Epithelial cell of proximal tubule (primary cell): ENCODE results near the gene SLMAP. TPM values are rescaled to one million over a fixed set of nuclear protein-coding genes. Genes with fewer than 3 reads are reported as not detected.
"Not testable (repeated sequence)": the region's sequence is repeated elsewhere in the genome, so short reads cannot be mapped to it uniquely, and the experiment has no call there.

Source experiments
- DNase-seq: peaks from one replicate; pipeline ENCODE4 v3.0.0-alpha.2; 2011; ENCODE audit warnings: low read depth
- H3K4me3 ChIP-seq: 2 replicates; pipeline ENCODE4 v1.5.1; 2011; ENCODE audit warnings: low read depth, mild to moderate bottlenecking, low read length
- total RNA-seq: library from RNA; depleted of rRNA; stranded (reverse); fragments of >200 nt; gene quantifications from 2 replicates; pipeline ENCODE4 v1.2.3, GENCODE V29; 2015
- TF ChIP-seq, protein P1 (sequence below): conservative IDR thresholded peaks from 2 replicates; pipeline ENCODE4 v1.5.1; 2012; ENCODE audit warnings: low read depth, mild to moderate bottlenecking, low read length

The SLMAP gene
- total RNA-seq, 1 donor from 2014 or later, result 55.1 TPM

DNA sequence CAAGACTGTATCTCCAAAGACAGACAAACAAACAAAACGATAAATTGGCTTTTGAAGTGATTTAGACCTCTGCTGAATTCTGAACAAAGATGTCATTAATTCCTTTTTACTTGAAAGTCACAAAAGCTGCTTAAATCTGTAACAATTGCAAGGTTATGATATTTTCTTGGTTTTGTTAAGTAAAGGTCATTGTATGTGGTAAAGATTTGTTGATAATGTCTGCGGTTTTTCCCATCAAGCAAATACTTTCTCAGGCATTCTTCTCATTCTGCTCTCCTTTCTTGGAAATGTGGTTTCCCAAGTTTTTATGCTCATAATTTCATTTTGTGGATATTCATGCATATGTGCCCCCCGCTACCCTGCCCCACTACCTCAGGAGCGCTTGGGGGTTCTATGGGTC is 116.5 kb downstream of the SLMAP start:
- no peak overlapping the region for H3K4me3 ChIP-seq
- TF ChIP-seq, protein P1, sequence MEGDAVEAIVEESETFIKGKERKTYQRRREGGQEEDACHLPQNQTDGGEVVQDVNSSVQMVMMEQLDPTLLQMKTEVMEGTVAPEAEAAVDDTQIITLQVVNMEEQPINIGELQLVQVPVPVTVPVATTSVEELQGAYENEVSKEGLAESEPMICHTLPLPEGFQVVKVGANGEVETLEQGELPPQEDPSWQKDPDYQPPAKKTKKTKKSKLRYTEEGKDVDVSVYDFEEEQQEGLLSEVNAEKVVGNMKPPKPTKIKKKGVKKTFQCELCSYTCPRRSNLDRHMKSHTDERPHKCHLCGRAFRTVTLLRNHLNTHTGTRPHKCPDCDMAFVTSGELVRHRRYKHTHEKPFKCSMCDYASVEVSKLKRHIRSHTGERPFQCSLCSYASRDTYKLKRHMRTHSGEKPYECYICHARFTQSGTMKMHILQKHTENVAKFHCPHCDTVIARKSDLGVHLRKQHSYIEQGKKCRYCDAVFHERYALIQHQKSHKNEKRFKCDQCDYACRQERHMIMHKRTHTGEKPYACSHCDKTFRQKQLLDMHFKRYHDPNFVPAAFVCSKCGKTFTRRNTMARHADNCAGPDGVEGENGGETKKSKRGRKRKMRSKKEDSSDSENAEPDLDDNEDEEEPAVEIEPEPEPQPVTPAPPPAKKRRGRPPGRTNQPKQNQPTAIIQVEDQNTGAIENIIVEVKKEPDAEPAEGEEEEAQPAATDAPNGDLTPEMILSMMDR, result no peak
- DNase-seq, result no peak

DNA sequence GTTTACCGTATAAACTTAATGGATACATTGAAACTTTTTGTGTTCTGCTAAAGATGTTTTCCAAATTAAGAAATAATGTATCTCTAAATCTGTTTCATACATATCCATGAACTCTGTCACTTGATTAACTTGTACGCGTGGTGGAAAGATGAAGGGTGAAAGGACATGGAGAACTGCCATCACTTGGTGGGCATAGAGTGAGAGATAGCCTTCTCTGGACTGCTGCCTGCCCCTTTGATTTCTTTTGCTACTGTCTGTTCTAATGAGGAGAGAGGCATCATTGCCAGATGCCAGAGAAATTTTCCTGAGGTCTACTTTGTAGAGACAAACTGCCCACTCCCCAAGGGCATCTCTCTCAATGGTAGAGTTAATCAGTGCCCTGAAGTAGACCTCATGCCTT is 120.5 kb downstream of the SLMAP start:
- no peak for DNase-seq
- no peak overlapping the region for H3K4me3 ChIP-seq
- TF ChIP-seq, protein P1, result no peak

DNA sequence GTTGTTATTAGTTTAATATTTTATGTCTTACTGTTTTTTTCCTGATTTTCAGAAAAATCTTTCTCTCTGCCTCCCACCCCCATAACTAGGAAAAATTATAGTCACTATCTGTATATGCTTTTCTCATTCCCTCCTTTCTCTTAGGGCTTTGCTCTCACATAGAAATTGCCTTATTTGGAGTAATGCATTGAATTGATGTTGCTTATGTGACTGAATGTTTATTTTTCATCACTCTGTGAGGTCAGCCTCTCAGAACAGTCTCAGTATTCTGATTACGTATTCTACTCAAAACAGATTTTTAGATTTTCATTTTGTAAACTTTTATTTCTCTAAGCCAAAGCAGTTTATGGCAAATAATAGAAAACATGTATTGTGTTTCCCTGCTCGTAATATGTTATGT is 121.0 kb downstream of the SLMAP start:
- H3K4me3 ChIP-seq, result no peak overlapping the region
- DNase-seq, result no peak
- TF ChIP-seq, protein P1, result no peak

GRCh38 chr3:57884436-57884835 is 128.3 kb downstream of the SLMAP start:
- not testable (repeated sequence) for H3K4me3 ChIP-seq, DNase-seq

DNA sequence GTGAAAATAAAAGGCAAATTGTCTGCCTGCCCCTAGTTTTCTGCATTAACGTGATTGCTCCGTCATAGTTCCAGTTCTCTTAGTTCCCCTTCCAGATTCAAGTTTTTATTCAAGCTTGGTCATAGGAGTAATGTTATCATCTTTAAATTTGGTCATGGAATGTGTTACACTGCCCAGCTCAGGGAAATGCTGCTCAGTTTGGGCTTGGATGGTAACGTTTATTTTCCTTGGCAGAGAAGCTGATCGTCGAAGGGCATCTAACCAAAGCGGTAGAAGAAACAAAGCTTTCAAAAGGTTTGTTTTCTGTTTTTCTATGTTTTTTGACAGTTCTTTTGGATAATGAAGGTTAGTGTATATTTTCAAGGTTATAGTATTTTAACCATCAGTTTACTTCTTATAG is 133.7 kb downstream of the SLMAP start:
- no peak for DNase-seq
- TF ChIP-seq, protein P1, result no peak

DNA sequence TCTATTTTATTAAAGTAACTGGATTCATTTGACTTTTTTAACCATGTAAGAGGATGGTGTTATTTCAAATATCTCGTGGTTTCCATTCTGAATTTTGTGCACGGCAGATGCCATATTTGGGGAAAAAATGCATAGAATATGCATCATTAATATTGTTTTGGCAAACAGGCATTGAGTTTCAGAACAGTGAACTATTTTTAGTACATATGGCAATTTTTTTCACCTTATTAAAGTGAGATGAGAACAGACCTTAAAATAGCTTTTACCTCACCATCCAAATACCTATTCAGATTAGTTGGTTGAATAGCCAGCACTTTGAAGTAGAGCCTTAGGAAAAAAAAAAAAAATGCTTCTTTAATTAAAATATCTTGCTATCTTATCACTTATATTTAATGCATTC is 134.8 kb downstream of the SLMAP start:
- TF ChIP-seq, protein P1, result no peak
- H3K4me3 ChIP-seq, result no peak overlapping the region
- DNase-seq, result no peak

More for the DNA sequence above, 133.7 kb downstream of the SLMAP start:
- no peak overlapping the region for H3K4me3 ChIP-seq

DNA sequence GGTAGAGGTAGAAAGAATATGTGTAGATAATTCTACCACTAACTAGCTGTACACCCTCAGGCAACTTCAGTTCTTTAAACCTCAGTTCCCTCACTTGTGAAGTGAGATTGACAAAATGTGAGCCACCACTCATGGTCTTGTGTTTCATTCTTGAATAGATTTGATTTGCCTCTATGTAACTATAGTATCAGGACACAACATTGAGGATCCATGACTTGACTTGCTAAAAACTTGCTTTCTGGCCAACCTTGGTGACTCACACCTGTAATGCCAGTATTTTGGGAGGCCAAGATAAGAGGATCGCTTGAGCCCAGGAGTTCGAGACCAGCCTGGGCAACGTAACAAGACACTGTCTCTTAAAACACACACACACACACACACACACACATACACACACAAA is 136.3 kb downstream of the SLMAP start:
- DNase-seq, result no peak
- TF ChIP-seq, protein P1, result no peak
- no peak overlapping the region for H3K4me3 ChIP-seq

GRCh38 chr3:57893156-57893555 is 137.0 kb downstream of the SLMAP start:
- TF ChIP-seq, protein P1, result no peak
- H3K4me3 ChIP-seq, result no peak overlapping the region
- DNase-seq, result no peak
